Measurements from ENCODE around the gene NRF1. TPM values are rescaled to one million over a fixed set of nuclear protein-coding genes. Genes with fewer than 3 reads are reported as not detected.
"Not testable (repeated sequence)": the region's sequence is repeated elsewhere in the genome, so short reads cannot be mapped to it uniquely, and the experiment has no call there.

Gene NRF1
- total RNA-seq, 1 donor from 2014 or later = 18.1 TPM

DNA sequence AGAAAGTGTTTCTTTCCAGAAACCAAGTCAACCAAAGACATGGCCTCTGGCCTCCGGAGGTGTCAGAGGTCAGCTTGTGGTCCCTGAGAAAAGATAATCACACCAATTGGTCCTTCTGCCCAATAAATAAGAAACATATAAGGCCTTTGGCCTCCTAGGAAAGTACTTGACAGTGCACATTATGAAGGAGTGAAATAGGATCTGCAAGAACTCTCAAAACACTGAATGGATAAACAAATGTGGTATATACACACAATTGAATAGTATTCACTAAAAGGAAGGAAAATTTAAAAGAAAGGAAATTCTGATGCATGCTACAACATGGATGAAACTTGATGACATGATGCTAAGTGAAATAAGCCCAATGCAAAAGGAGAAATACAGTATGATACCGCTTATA is 35.4 kb upstream of the NRF1 start:
- no peak for DNase-seq (ENCODE audit: low spot score)
- no peaks in the 10 kb centered on the region for H3K27me3 Mint-ChIP-seq (ENCODE audit: unreplicated experiment)
- H3K9me3 Mint-ChIP-seq (ENCODE audit: unreplicated experiment) = no peaks in the 10 kb centered on the region
- TF ChIP-seq, protein P1, sequence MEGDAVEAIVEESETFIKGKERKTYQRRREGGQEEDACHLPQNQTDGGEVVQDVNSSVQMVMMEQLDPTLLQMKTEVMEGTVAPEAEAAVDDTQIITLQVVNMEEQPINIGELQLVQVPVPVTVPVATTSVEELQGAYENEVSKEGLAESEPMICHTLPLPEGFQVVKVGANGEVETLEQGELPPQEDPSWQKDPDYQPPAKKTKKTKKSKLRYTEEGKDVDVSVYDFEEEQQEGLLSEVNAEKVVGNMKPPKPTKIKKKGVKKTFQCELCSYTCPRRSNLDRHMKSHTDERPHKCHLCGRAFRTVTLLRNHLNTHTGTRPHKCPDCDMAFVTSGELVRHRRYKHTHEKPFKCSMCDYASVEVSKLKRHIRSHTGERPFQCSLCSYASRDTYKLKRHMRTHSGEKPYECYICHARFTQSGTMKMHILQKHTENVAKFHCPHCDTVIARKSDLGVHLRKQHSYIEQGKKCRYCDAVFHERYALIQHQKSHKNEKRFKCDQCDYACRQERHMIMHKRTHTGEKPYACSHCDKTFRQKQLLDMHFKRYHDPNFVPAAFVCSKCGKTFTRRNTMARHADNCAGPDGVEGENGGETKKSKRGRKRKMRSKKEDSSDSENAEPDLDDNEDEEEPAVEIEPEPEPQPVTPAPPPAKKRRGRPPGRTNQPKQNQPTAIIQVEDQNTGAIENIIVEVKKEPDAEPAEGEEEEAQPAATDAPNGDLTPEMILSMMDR (IDR thresholded peaks at IDR 0.05; ENCODE audit: unreplicated experiment) = no peak
- H3K36me3 Mint-ChIP-seq (ENCODE audit: low read depth, unreplicated experiment) = peaks cover 12% of the 10 kb centered on the region
- no peak overlapping the region for H3K4me3 Mint-ChIP-seq (ENCODE audit: unreplicated experiment)
- H3K4me1 Mint-ChIP-seq (ENCODE audit: unreplicated experiment) = peaks cover 3% of the 10 kb centered on the region
- no peak overlapping the region for H3K27ac Mint-ChIP-seq (ENCODE audit: unreplicated experiment)

DNA sequence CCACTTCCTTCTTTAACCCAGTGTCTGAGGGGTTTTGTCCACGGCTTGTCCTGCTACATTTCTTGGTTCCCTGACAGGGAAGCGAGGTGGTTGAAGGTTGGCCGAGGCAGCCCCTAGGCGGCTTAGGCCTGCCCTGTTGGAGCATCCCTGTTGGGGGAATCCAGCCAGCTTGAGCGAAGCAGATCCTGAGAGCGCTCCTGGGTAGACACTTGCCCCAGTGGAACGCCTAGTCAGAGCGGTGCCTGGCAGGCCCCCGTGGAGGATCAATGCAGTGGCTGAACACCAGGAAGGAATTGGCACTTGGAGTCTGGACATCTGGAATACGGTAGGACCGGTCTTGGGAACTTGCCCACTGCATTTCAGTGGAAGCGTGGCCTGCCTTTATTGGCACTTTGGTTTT is 32.7 kb upstream of the NRF1 start:
- Mint-ChIP-seq H3K36me3 (ENCODE audit: low read depth, unreplicated experiment) (peaks cover 12% of the 10 kb centered on the region), H3K27me3 (ENCODE audit: unreplicated experiment) (peaks cover 4% of the 10 kb centered on the region), H3K4me1 (ENCODE audit: unreplicated experiment) (peaks cover 3% of the 10 kb centered on the region), H3K4me3 (ENCODE audit: unreplicated experiment) (no peak overlapping the region), H3K9me3 (ENCODE audit: unreplicated experiment) (no peaks in the 10 kb centered on the region), H3K27ac (ENCODE audit: unreplicated experiment) (no peak overlapping the region)
- TF ChIP-seq, protein P1 (IDR thresholded peaks at IDR 0.05; ENCODE audit: unreplicated experiment) = no peak
- DNase-seq (ENCODE audit: low spot score) = no peak

DNA sequence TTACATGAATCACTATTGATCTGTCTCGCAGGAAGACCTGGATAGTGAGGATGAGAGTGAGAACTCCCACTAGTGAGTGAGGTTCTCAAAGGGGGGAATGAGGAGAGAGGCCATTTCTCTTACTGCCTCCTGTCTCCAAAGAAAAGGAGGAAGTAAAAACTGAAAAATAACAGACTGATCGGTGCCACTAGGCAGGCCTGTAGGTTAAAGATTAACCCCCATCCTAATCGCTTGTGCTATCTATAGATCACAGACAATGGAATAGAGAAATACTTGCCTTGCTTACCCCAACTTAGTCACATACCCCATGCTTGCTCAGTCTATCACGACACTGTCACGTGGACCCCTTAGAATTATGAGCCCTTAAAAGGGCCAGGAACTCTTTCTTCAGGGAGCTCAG is 25.3 kb upstream of the NRF1 start:
- H3K4me1 Mint-ChIP-seq (ENCODE audit: unreplicated experiment); H3K9me3 Mint-ChIP-seq (ENCODE audit: unreplicated experiment); H3K4me3 Mint-ChIP-seq (ENCODE audit: unreplicated experiment); H3K27me3 Mint-ChIP-seq (ENCODE audit: unreplicated experiment); DNase-seq (ENCODE audit: low spot score); H3K27ac Mint-ChIP-seq (ENCODE audit: unreplicated experiment): not testable (repeated sequence)
- peaks cover 18% of the 10 kb centered on the region for H3K36me3 Mint-ChIP-seq (ENCODE audit: low read depth, unreplicated experiment)

DNA sequence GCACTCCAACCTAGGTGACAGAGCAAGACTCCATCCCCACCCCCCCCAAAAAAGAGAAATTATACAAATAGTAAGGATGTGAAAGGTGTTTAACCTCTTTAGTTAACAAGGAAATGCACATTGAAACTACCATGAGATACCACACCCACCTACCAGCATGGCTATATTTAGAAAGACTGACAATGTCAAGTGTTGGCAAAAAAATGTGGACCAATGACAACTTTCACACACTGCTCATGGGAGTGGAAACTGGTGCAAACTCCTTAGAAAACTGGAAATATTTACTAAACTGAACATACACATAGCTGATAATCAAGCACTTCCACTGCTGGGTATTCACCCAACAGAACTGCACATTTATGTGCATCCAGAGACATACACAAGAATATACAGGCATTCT is 23.3 kb upstream of the NRF1 start:
- TF ChIP-seq, protein P1 (IDR thresholded peaks at IDR 0.05; ENCODE audit: unreplicated experiment) = no peak
- no peak for DNase-seq (ENCODE audit: low spot score)
- no peak overlapping the region for H3K4me3 Mint-ChIP-seq (ENCODE audit: unreplicated experiment)
- no peaks in the 10 kb centered on the region for H3K9me3 Mint-ChIP-seq (ENCODE audit: unreplicated experiment)
- no peak overlapping the region for H3K27ac Mint-ChIP-seq (ENCODE audit: unreplicated experiment)
- no peaks in the 10 kb centered on the region for H3K4me1 Mint-ChIP-seq (ENCODE audit: unreplicated experiment)
- peaks cover 1% of the 10 kb centered on the region for H3K27me3 Mint-ChIP-seq (ENCODE audit: unreplicated experiment)
- peaks cover 18% of the 10 kb centered on the region for H3K36me3 Mint-ChIP-seq (ENCODE audit: low read depth, unreplicated experiment)

DNA sequence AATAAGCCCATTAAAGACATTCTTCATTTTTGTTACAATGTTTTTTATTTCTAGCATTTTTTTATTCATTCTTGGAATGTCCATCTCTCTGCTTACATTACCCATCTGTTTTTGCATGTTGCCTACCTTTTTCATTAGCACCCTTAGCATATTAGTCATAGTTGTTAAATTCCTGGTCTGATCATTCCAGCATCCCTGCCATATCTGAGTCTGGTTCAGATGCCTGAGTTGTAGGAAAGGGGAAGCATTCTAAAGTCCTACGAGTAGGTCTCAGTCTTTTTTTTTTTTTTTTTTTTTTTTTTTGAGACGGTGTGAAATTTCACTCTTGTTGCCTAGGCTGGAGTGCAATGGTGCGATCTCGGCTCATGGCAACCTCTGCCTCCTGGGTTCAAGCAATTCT is 19.7 kb upstream of the NRF1 start:
- peaks cover 4% of the 10 kb centered on the region for H3K36me3 Mint-ChIP-seq (ENCODE audit: low read depth, unreplicated experiment)
- peaks cover 4% of the 10 kb centered on the region for H3K4me1 Mint-ChIP-seq (ENCODE audit: unreplicated experiment)
- no peaks in the 10 kb centered on the region for H3K9me3 Mint-ChIP-seq (ENCODE audit: unreplicated experiment)
- TF ChIP-seq, protein P1 (IDR thresholded peaks at IDR 0.05; ENCODE audit: unreplicated experiment) = no peak
- DNase-seq (ENCODE audit: low spot score) = no peak
- H3K4me3 Mint-ChIP-seq (ENCODE audit: unreplicated experiment) = no peak overlapping the region
- H3K27ac Mint-ChIP-seq (ENCODE audit: unreplicated experiment) = no peak overlapping the region
- peaks cover 5% of the 10 kb centered on the region for H3K27me3 Mint-ChIP-seq (ENCODE audit: unreplicated experiment)

DNA sequence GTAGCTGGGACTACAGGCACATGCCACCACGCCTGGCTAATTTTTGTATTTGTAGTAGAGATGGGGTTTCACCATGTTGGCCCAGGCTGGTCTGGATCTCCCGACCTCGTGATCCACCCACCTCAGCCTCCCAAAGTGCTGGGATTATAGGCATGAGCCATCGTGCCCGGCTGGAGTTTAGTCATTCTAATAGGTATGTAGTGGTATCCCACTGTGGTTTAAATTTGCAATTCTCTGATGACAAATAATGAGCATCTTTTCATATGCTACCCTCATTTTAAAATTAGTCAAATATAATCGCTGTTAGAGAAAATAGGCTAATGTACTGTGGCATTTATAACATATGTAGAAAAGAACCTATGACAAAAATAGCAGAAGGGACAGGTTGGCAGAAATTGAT is 15.1 kb upstream of the NRF1 start:
- not testable (repeated sequence) for H3K4me3 Mint-ChIP-seq (ENCODE audit: unreplicated experiment); H3K27me3 Mint-ChIP-seq (ENCODE audit: unreplicated experiment); DNase-seq (ENCODE audit: low spot score); H3K9me3 Mint-ChIP-seq (ENCODE audit: unreplicated experiment); H3K27ac Mint-ChIP-seq (ENCODE audit: unreplicated experiment); H3K4me1 Mint-ChIP-seq (ENCODE audit: unreplicated experiment); H3K36me3 Mint-ChIP-seq (ENCODE audit: low read depth, unreplicated experiment)
